ENCODE measurements around the gene MUSTN1. TPM values are rescaled to one million over a fixed set of nuclear protein-coding genes. Genes with fewer than 3 reads are reported as not detected.

The MUSTN1 gene
- total and polyA plus RNA-seq, 2 experiments from 2014 or later: 1.2 to 1.4 TPM

DNA sequence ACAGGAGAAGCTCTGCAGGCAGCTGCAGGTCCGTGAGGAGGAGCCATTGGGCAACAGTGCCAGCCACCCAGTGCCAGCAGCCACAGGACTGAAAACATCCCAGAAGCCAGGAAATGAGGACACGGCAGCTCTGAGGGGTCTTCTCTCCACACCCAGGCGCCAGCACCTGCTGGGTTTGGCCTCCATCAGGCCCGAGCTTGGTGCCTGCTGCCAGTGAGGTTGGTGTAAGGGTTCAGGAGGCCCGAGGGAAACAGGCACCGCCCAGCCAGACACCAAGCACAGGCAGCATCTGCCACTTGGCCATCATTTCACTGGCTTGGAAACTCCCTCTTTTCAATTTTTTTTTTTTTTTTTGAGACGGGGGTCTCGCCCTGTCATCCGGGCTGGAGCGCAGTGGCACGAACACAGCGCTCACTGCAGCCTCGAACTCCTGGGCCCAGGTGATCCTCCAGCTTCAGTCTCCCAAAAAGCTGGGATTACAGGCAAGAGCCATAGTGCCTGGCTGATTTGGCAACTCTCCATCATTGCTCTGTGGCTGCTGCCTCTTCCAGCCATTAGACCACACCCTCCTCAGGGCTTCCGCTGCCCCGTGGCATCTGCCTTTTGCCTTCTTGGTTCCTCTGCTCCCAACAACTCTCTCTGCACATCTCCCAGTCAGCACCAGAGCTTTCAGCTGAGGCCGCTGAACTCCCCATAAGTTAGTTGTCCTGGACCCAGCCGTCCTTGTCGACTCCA, 41.7 kb downstream of the MUSTN1 start:
- H3K9me2 ChIP-seq (ENCODE audit: insufficient read depth): no peaks in the 10 kb centered on the region
- no peaks in the 10 kb centered on the region for H3K27me3 ChIP-seq (ENCODE audit: insufficient read depth)
- no peak overlapping the region for H3K4me3 Mint-ChIP-seq
- H3K36me3 ChIP-seq (ENCODE audit: insufficient read depth): no peaks in the 10 kb centered on the region
- H3K27ac Mint-ChIP-seq: no peak overlapping the region
- no peak overlapping the region for H3K4me2 ChIP-seq
- no peaks in the 10 kb centered on the region for H3K79me2 ChIP-seq (replicated peaks; ENCODE audit: insufficient read depth)
- no peaks in the 10 kb centered on the region for H3F3A ChIP-seq (replicated peaks; ENCODE audit: low read depth)
- H4K20me1 ChIP-seq (replicated peaks; ENCODE audit: insufficient read depth): no peaks in the 10 kb centered on the region
- no peak for ATAC-seq
- H3K9me3 Mint-ChIP-seq: no peaks in the 10 kb centered on the region
- peak overlapping the region; percentile 59; the same call in 1 of the 2 replicates for H2AFZ ChIP-seq
- no peaks in the 10 kb centered on the region for H3K4me1 ChIP-seq (ENCODE audit: insufficient read depth)
- H3K4me1 Mint-ChIP-seq: no peaks in the 10 kb centered on the region; the same call in 2 of the 3 replicates
- no peak for TF ChIP-seq JUNB (IDR thresholded peaks at IDR 0.05; ENCODE audit: unreplicated experiment)
- TF ChIP-seq, protein P1, sequence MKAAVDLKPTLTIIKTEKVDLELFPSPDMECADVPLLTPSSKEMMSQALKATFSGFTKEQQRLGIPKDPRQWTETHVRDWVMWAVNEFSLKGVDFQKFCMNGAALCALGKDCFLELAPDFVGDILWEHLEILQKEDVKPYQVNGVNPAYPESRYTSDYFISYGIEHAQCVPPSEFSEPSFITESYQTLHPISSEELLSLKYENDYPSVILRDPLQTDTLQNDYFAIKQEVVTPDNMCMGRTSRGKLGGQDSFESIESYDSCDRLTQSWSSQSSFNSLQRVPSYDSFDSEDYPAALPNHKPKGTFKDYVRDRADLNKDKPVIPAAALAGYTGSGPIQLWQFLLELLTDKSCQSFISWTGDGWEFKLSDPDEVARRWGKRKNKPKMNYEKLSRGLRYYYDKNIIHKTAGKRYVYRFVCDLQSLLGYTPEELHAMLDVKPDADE (IDR thresholded peaks at IDR 0.05): no peak
- no peak for TF ChIP-seq ZNF331 (CRISPR knock-in tag; IDR thresholded peaks at IDR 0.05; ENCODE audit: low read depth)
- no peak for TF ChIP-seq POLR2AphosphoS5 (IDR thresholded peaks at IDR 0.05; ENCODE audit: low read depth)
- TF ChIP-seq, protein P2, sequence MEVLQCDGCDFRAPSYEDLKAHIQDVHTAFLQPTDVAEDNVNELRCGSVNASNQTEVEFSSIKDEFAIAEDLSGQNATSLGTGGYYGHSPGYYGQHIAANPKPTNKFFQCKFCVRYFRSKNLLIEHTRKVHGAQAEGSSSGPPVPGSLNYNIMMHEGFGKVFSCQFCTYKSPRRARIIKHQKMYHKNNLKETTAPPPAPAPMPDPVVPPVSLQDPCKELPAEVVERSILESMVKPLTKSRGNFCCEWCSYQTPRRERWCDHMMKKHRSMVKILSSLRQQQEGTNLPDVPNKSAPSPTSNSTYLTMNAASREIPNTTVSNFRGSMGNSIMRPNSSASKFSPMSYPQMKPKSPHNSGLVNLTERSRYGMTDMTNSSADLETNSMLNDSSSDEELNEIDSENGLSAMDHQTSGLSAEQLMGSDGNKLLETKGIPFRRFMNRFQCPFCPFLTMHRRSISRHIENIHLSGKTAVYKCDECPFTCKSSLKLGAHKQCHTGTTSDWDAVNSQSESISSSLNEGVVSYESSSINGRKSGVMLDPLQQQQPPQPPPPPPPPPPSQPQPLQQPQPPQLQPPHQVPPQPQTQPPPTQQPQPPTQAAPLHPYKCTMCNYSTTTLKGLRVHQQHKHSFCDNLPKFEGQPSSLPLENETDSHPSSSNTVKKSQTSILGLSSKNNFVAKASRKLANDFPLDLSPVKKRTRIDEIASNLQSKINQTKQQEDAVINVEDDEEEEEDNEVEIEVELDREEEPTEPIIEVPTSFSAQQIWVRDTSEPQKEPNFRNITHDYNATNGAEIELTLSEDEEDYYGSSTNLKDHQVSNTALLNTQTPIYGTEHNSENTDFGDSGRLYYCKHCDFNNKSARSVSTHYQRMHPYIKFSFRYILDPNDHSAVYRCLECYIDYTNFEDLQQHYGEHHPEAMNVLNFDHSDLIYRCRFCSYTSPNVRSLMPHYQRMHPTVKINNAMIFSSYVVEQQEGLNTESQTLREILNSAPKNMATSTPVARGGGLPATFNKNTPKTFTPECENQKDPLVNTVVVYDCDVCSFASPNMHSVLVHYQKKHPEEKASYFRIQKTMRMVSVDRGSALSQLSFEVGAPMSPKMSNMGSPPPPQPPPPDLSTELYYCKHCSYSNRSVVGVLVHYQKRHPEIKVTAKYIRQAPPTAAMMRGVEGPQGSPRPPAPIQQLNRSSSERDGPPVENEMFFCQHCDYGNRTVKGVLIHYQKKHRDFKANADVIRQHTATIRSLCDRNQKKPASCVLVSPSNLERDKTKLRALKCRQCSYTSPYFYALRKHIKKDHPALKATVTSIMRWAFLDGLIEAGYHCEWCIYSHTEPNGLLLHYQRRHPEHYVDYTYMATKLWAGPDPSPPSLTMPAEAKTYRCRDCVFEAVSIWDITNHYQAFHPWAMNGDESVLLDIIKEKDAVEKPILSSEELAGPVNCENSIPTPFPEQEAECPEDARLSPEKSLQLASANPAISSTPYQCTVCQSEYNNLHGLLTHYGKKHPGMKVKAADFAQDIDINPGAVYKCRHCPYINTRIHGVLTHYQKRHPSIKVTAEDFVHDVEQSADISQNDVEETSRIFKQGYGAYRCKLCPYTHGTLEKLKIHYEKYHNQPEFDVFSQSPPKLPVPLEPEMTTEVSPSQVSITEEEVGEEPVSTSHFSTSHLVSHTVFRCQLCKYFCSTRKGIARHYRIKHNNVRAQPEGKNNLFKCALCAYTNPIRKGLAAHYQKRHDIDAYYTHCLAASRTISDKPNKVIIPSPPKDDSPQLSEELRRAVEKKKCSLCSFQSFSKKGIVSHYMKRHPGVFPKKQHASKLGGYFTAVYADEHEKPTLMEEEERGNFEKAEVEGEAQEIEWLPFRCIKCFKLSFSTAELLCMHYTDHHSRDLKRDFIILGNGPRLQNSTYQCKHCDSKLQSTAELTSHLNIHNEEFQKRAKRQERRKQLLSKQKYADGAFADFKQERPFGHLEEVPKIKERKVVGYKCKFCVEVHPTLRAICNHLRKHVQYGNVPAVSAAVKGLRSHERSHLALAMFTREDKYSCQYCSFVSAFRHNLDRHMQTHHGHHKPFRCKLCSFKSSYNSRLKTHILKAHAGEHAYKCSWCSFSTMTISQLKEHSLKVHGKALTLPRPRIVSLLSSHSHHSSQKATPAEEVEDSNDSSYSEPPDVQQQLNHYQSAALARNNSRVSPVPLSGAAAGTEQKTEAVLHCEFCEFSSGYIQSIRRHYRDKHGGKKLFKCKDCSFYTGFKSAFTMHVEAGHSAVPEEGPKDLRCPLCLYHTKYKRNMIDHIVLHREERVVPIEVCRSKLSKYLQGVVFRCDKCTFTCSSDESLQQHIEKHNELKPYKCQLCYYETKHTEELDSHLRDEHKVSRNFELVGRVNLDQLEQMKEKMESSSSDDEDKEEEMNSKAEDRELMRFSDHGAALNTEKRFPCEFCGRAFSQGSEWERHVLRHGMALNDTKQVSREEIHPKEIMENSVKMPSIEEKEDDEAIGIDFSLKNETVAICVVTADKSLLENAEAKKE (CRISPR knock-in tag; IDR thresholded peaks at IDR 0.05): no peak
- TF ChIP-seq, protein P3, sequence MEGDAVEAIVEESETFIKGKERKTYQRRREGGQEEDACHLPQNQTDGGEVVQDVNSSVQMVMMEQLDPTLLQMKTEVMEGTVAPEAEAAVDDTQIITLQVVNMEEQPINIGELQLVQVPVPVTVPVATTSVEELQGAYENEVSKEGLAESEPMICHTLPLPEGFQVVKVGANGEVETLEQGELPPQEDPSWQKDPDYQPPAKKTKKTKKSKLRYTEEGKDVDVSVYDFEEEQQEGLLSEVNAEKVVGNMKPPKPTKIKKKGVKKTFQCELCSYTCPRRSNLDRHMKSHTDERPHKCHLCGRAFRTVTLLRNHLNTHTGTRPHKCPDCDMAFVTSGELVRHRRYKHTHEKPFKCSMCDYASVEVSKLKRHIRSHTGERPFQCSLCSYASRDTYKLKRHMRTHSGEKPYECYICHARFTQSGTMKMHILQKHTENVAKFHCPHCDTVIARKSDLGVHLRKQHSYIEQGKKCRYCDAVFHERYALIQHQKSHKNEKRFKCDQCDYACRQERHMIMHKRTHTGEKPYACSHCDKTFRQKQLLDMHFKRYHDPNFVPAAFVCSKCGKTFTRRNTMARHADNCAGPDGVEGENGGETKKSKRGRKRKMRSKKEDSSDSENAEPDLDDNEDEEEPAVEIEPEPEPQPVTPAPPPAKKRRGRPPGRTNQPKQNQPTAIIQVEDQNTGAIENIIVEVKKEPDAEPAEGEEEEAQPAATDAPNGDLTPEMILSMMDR (conservative IDR thresholded peaks at IDR 0.05; ENCODE audit: low read depth in 2 of 2): no peak
- TF ChIP-seq CREB1 (CRISPR knock-in tag; IDR thresholded peaks at IDR 0.05; ENCODE audit: low read depth): no peak
- TF ChIP-seq, protein P4, sequence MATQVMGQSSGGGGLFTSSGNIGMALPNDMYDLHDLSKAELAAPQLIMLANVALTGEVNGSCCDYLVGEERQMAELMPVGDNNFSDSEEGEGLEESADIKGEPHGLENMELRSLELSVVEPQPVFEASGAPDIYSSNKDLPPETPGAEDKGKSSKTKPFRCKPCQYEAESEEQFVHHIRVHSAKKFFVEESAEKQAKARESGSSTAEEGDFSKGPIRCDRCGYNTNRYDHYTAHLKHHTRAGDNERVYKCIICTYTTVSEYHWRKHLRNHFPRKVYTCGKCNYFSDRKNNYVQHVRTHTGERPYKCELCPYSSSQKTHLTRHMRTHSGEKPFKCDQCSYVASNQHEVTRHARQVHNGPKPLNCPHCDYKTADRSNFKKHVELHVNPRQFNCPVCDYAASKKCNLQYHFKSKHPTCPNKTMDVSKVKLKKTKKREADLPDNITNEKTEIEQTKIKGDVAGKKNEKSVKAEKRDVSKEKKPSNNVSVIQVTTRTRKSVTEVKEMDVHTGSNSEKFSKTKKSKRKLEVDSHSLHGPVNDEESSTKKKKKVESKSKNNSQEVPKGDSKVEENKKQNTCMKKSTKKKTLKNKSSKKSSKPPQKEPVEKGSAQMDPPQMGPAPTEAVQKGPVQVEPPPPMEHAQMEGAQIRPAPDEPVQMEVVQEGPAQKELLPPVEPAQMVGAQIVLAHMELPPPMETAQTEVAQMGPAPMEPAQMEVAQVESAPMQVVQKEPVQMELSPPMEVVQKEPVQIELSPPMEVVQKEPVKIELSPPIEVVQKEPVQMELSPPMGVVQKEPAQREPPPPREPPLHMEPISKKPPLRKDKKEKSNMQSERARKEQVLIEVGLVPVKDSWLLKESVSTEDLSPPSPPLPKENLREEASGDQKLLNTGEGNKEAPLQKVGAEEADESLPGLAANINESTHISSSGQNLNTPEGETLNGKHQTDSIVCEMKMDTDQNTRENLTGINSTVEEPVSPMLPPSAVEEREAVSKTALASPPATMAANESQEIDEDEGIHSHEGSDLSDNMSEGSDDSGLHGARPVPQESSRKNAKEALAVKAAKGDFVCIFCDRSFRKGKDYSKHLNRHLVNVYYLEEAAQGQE (IDR thresholded peaks at IDR 0.05; ENCODE audit: unreplicated experiment): no peak
- no peak for DNase-seq (ENCODE audit: low spot score)
- H3K4me3 ChIP-seq: no peak overlapping the region
- no peaks in the 10 kb centered on the region; the same call in 2 of the 3 replicates for H3K36me3 Mint-ChIP-seq (ENCODE audit: low read depth)
- no peak overlapping the region for H3K27ac ChIP-seq (ENCODE audit: low read depth)
- H3K27me3 Mint-ChIP-seq (ENCODE audit: insufficient read depth, low read depth, poor library complexity): peaks cover 17% of the 10 kb centered on the region

All from GM23338 (cell line).